HEK293 (cell line): ENCODE results near the gene KCTD18.

Source experiments
- CTCF ChIA-PET: fragments of 350-600 bp; formaldehyde crosslinking; extraction: SDS; loops from one replicate; lab custom pipeline; 2021; ENCODE audit warnings: antibody characterized with exemption; lab: Yijun Ruan, JAX
- POLR2A ChIA-PET: fragments of 300-600 bp; formaldehyde crosslinking; extraction: SDS; loops from one replicate; lab custom pipeline; 2020; ENCODE audit warnings: antibody characterized with exemption, inconsistent platforms; lab: Yijun Ruan, JAX
- H3K27ac ChIP-seq: fragments of 200-500 bp; sonication (Bioruptor generic); 2 replicates; pipeline ENCODE4 v1.5.1; 2014; ENCODE audit warnings: low read depth, low read length, control low read depth, inconsistent platforms; ENCODE audit errors: extremely low read depth
- H3K36me3 ChIP-seq, 2 experiments: fragments of 200-500 bp in 1 of 2; sonication (Bioruptor generic) in 1 of 2; 1 replicate in 1 of 2; 2 replicates in 1 of 2; pipeline ENCODE4 v1.5.1; 2014 to 2017; ENCODE audit warnings: inconsistent platforms in 2 of 2, low read length in 2 of 2; ENCODE audit not compliant: control insufficient read depth in 2 of 2, insufficient read depth in 1 of 2
- H3K4me1 ChIP-seq: fragments of 200-500 bp; sonication (Bioruptor generic); 2 replicates; pipeline ENCODE4 v1.5.1; 2014; ENCODE audit warnings: mild to moderate bottlenecking, low read length, inconsistent platforms; ENCODE audit not compliant: control insufficient read depth, insufficient read depth
- H3K4me3 ChIP-seq: 2 replicates; pipeline ENCODE4 v1.5.1; 2011; ENCODE audit warnings: low read depth, mild to moderate bottlenecking, control low read depth, low read length, moderate library complexity
- H3K9me3 ChIP-seq: fragments of 200-500 bp; sonication (Bioruptor generic); 2 replicates; pipeline ENCODE4 v1.5.1; 2014; ENCODE audit warnings: low read depth, low read length, inconsistent platforms; ENCODE audit not compliant: control insufficient read depth, insufficient read depth
- BCL11B ChIP-seq: fragments of 450-650 bp; formaldehyde crosslinking; IDR thresholded peaks from 2 replicates; pipeline ENCODE4 v1.5.1; 2016; ENCODE audit warnings: low read depth, missing biosample characterization, missing genetic modification characterization
- KLF9 ChIP-seq: fragments of 450-650 bp; formaldehyde crosslinking; IDR thresholded peaks from 2 replicates; pipeline ENCODE4 v1.5.1; 2016; ENCODE audit warnings: missing biosample characterization, missing genetic modification characterization, low read depth
- SALL2 ChIP-seq: fragments of 450-650 bp; formaldehyde crosslinking; IDR thresholded peaks from 2 replicates; pipeline ENCODE4 v1.5.0; 2017; ENCODE audit warnings: missing biosample characterization, mild to moderate bottlenecking, missing genetic modification characterization, borderline replicate concordance
- ZFP41 ChIP-seq: fragments of 450-650 bp; formaldehyde crosslinking; IDR thresholded peaks from 2 replicates; pipeline ENCODE4 v1.5.1; 2016; ENCODE audit warnings: missing biosample characterization, missing genetic modification characterization, borderline replicate concordance
- ZNF211 ChIP-seq: fragments of 450-650 bp; formaldehyde crosslinking; IDR thresholded peaks from 2 replicates; pipeline ENCODE4 v1.5.1; 2016; ENCODE audit warnings: low read depth, missing biosample characterization, missing genetic modification characterization
- ZNF274 ChIP-seq, 2 experiments: fragments of 200-500 bp in 1 of 2; fragments of 450-650 bp in 1 of 2; sonication (Bioruptor generic) in 1 of 2; formaldehyde crosslinking in 1 of 2; IDR thresholded peaks; 2 replicates each; pipeline versions ENCODE4 v1.5.1 to v1.6.1; 2014 to 2016; ENCODE audit warnings: borderline replicate concordance in 1 of 2, inconsistent platforms in 1 of 2, low read length in 1 of 2, missing biosample characterization in 1 of 2, missing genetic modification characterization in 1 of 2
- ZNF350 ChIP-seq: fragments of 450-650 bp; formaldehyde crosslinking; IDR thresholded peaks from 2 replicates; pipeline ENCODE4 v1.5.0; 2017; ENCODE audit warnings: missing biosample characterization, mild to moderate bottlenecking, missing genetic modification characterization
- ZNF426 ChIP-seq: fragments of 450-650 bp; formaldehyde crosslinking; IDR thresholded peaks from 2 replicates; pipeline ENCODE4 v1.5.1; 2017; ENCODE audit warnings: missing biosample characterization, missing genetic modification characterization, mild to moderate bottlenecking, inconsistent platforms, moderate library complexity
- ZNF473 ChIP-seq: fragments of 450-650 bp; formaldehyde crosslinking; IDR thresholded peaks from 2 replicates; pipeline ENCODE4 v1.5.1; 2017; ENCODE audit warnings: missing biosample characterization, missing genetic modification characterization
- ZNF48 ChIP-seq: fragments of 450-650 bp; formaldehyde crosslinking; IDR thresholded peaks from 2 replicates; pipeline ENCODE4 v1.5.1; 2016; ENCODE audit warnings: missing biosample characterization, missing genetic modification characterization
- ZNF501 ChIP-seq: fragments of 450-650 bp; formaldehyde crosslinking; IDR thresholded peaks from 2 replicates; pipeline ENCODE4 v1.5.1; 2016; ENCODE audit warnings: missing biosample characterization, missing genetic modification characterization
- ZNF529 ChIP-seq: fragments of 450-650 bp; formaldehyde crosslinking; IDR thresholded peaks from 2 replicates; pipeline ENCODE4 v1.5.1; 2017; ENCODE audit warnings: missing genetic modification characterization, missing biosample characterization; ENCODE audit not compliant: insufficient replicate concordance
- ZNF530 ChIP-seq: fragments of 450-650 bp; formaldehyde crosslinking; IDR thresholded peaks from 2 replicates; pipeline ENCODE4 v1.5.1; 2016; ENCODE audit warnings: low read depth, missing biosample characterization, missing genetic modification characterization
- ZNF555 ChIP-seq: fragments of 450-650 bp; formaldehyde crosslinking; conservative IDR thresholded peaks from 2 replicates; pipeline ENCODE4 v1.5.1; 2017; ENCODE audit warnings: missing biosample characterization, mild to moderate bottlenecking, missing genetic modification characterization, inconsistent platforms
- ZNF830 ChIP-seq: fragments of 450-650 bp; IDR thresholded peaks from 2 replicates; pipeline ENCODE4 v1.5.0; 2018; ENCODE audit warnings: missing biosample characterization, missing genetic modification characterization, low read depth, mild to moderate bottlenecking, moderate library complexity
- TF ChIP-seq, protein P1 (sequence below): fragments of 450-650 bp; formaldehyde crosslinking; IDR thresholded peaks from 2 replicates; pipeline ENCODE4 v1.5.1; 2016; ENCODE audit warnings: missing biosample characterization, missing genetic modification characterization
- TF ChIP-seq, protein P2 (sequence below): fragments of 450-650 bp; formaldehyde crosslinking; IDR thresholded peaks from 2 replicates; pipeline ENCODE4 v1.5.1; 2016; ENCODE audit warnings: missing biosample characterization, missing genetic modification characterization, low read depth
- TF ChIP-seq, protein P3 (sequence below): fragments of 450-650 bp; formaldehyde crosslinking; IDR thresholded peaks from 2 replicates; pipeline ENCODE4 v1.5.1; 2017; ENCODE audit warnings: missing biosample characterization, missing genetic modification characterization
- TF ChIP-seq, protein P4 (sequence below): fragments of 450-650 bp; formaldehyde crosslinking; IDR thresholded peaks from 2 replicates; pipeline ENCODE4 v1.5.1; 2016; ENCODE audit warnings: missing biosample characterization, missing genetic modification characterization

KCTD18 gene

DNA sequence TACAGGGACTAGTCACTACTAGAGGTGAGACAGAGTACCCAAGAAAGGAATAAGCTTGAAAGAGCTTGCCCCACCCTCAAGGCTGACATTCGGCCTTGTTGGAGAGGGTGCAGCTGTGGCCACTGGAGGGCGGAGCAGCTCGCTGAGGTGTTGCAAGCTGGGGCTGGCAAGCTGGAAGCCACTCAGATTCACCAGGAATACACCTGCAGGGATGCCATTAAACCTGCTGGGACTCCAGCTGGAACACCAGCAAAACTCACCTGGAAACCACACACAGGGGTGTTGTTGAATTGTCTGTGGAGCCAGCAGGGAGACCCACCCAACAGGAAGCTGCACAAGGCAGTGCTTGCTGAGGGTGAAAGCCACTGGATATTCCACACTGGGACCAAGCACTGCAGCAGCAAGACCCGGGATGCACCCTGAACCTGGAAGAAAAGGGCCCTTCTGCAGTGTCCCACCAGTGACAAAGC is 26.1 kb downstream of the KCTD18 start (continued):
- TF ChIP-seq, protein P1, sequence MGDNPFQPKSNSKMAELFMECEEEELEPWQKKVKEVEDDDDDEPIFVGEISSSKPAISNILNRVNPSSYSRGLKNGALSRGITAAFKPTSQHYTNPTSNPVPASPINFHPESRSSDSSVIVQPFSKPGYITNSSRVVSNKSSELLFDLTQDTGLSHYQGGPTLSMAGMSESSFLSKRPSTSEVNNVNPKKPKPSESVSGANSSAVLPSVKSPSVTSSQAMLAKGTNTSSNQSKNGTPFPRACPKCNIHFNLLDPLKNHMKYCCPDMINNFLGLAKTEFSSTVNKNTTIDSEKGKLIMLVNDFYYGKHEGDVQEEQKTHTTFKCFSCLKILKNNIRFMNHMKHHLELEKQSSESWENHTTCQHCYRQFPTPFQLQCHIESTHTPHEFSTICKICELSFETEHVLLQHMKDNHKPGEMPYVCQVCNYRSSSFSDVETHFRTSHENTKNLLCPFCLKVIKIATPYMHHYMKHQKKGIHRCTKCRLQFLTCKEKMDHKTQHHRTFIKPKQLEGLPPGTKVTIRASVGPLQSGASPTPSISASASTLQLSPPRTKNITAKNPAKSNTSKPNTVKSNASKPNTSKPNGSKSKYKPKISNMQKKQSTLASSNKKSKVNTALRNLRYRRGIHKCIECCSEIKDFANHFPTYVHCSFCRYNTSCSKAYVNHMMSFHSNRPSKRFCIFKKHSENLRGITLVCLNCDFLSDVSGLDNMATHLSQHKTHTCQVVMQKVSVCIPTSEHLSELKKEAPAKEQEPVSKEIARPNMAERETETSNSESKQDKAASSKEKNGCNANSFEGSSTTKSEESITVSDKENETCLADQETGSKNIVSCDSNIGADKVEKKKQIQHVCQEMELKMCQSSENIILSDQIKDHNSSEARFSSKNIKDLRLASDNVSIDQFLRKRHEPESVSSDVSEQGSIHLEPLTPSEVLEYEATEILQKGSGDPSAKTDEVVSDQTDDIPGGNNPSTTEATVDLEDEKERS (tag by site-specific recombination) = no peak

DNA sequence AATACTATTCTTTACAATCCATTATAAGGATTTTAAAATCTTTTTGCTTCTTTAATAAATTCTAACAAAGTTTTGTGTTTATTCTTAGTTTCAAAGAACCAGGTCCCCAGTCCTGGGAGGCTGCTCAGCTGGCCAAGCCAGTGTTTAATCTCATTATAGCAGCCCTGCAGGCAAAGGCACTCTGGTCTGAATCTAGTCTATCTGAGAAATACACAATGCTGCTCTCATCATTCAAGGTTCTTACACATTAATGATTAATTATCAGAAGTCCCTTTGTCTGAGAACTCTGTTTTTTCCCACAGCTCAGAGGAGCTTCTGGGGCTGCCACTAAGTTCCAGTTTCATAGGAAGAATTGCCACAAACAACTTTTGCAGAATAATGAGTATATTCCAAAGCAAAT is 27.7 kb downstream of the KCTD18 start:
- TF ChIP-seq, protein P2, sequence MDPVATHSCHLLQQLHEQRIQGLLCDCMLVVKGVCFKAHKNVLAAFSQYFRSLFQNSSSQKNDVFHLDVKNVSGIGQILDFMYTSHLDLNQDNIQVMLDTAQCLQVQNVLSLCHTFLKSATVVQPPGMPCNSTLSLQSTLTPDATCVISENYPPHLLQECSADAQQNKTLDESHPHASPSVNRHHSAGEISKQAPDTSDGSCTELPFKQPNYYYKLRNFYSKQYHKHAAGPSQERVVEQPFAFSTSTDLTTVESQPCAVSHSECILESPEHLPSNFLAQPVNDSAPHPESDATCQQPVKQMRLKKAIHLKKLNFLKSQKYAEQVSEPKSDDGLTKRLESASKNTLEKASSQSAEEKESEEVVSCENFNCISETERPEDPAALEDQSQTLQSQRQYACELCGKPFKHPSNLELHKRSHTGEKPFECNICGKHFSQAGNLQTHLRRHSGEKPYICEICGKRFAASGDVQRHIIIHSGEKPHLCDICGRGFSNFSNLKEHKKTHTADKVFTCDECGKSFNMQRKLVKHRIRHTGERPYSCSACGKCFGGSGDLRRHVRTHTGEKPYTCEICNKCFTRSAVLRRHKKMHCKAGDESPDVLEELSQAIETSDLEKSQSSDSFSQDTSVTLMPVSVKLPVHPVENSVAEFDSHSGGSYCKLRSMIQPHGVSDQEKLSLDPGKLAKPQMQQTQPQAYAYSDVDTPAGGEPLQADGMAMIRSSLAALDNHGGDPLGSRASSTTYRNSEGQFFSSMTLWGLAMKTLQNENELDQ (tag by site-specific recombination) = no peak
- TF ChIP-seq, protein P3, sequence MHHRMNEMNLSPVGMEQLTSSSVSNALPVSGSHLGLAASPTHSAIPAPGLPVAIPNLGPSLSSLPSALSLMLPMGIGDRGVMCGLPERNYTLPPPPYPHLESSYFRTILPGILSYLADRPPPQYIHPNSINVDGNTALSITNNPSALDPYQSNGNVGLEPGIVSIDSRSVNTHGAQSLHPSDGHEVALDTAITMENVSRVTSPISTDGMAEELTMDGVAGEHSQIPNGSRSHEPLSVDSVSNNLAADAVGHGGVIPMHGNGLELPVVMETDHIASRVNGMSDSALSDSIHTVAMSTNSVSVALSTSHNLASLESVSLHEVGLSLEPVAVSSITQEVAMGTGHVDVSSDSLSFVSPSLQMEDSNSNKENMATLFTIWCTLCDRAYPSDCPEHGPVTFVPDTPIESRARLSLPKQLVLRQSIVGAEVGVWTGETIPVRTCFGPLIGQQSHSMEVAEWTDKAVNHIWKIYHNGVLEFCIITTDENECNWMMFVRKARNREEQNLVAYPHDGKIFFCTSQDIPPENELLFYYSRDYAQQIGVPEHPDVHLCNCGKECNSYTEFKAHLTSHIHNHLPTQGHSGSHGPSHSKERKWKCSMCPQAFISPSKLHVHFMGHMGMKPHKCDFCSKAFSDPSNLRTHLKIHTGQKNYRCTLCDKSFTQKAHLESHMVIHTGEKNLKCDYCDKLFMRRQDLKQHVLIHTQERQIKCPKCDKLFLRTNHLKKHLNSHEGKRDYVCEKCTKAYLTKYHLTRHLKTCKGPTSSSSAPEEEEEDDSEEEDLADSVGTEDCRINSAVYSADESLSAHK (tag by site-specific recombination) = no peak
- TF ChIP-seq ZFP41 (tag by site-specific recombination) = no peak
- no peak for TF ChIP-seq ZNF274 (IDR thresholded peaks at IDR 0.05; ENCODE audit: low read length)
- TF ChIP-seq ZNF274 (tag by site-specific recombination; IDR thresholded peaks at IDR 0.05; ENCODE audit: borderline replicate concordance) = no peak
- no peak for TF ChIP-seq ZNF48 (tag by site-specific recombination)
- no peak for TF ChIP-seq ZNF350 (tag by site-specific recombination)
- TF ChIP-seq KLF9 (tag by site-specific recombination) = no peak
- TF ChIP-seq ZNF211 (tag by site-specific recombination) = no peak
- no peak for TF ChIP-seq ZNF501
- H3K27ac ChIP-seq = no peak overlapping the region
- H3K9me3 ChIP-seq = no peaks in the 10 kb centered on the region
- H3K4me3 ChIP-seq = no peak overlapping the region
- H3K4me1 ChIP-seq = no peaks in the 10 kb centered on the region; the same call in 1 of the 2 replicates
- peaks cover 3 to 16% of the 10 kb centered on the region in 2 experiments; a peak in 2 of 3 replicates for H3K36me3 ChIP-seq
- CTCF ChIA-PET = interaction anchor here (0.6 to 6.5 kb wide), 22 partner anchors 11 to 620 kb away, joined by 3 to 105 read pairs (median 4); partner anchors contain the start of gene KCTD18
- POLR2A ChIA-PET = no interaction called here

DNA sequence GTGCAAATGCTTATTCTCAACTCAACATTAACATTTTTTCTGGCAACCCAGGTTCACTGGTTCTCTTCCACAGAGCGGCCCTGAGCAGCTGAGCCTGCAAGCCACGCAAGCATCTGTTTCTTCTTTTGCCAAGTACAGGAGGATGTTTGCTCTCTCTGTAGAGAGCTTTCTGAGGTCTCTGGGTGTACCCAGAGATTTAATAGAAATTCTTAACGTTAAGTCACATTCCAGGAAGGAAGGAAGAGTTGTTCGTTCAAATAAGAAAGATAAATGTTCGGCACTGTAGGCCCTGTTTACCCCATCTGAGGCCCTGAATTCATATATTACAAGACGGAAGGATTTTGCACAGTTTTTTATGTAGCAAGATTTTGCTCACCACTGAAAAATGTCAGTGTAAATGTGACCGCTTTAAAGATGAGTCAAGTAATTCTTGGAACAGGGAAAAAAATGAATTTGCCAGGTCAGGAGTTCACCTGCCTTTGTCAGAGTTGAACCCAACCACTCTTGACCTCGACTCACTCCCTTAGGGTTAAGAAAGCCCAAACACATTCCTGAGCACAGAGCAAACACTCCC is 30.1 kb downstream of the KCTD18 start:
- ChIA-PET POLR2A (no interaction called here), CTCF (interaction anchor here (0.6 to 4.5 kb wide), 6 partner anchors 155 to 505 kb away, joined by 3 to 36 read pairs (median 5); partner anchors contain the start of gene SPATS2L)
- H3K27ac ChIP-seq = no peak overlapping the region
- no peaks in the 10 kb centered on the region for H3K4me1 ChIP-seq
- H3K9me3 ChIP-seq = no peaks in the 10 kb centered on the region
- no peak overlapping the region for H3K4me3 ChIP-seq
- H3K36me3 ChIP-seq = peaks cover 3 to 24% of the 10 kb centered on the region in 2 experiments; a peak in 2 of 3 replicates
- TF ChIP-seq SALL2 (tag by site-specific recombination) (no peak), ZNF426 (tag by site-specific recombination) (no peak), ZNF473 (tag by site-specific recombination) (no peak), ZNF529 (tag by site-specific recombination) (no peak), ZNF350 (tag by site-specific recombination) (no peak), BCL11B (tag by site-specific recombination) (no peak), ZNF530 (tag by site-specific recombination) (no peak), ZNF555 (no peak), ZNF830 (tag by site-specific recombination) (no peak)
- TF ChIP-seq, protein P2 (tag by site-specific recombination) = no peak
- TF ChIP-seq, protein P4, sequence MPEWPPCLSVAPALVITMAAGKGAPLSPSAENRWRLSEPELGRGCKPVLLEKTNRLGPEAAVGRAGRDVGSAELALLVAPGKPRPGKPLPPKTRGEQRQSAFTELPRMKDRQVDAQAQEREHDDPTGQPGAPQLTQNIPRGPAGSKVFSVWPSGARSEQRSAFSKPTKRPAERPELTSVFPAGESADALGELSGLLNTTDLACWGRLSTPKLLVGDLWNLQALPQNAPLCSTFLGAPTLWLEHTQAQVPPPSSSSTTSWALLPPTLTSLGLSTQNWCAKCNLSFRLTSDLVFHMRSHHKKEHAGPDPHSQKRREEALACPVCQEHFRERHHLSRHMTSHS (tag by site-specific recombination) = no peak
